KBM-7 (cell line): ENCODE measurements around the gene SCAI.
"Not testable (repeated sequence)": the region's sequence is repeated elsewhere in the genome, so short reads cannot be mapped to it uniquely, and the experiment has no call there.

Experiments
- DNase-seq: peaks from one replicate; pipeline ENCODE4 v3.0.0-alpha.2; 2015
- in situ Hi-C: fragments of 300-500 bp; cut with MboI; formaldehyde crosslinking; loops from 2 replicates; pipeline ENCODE4 v1.14.3; 2020; ENCODE audit warnings: low sequenced_read_pairs, low pct_unique_long_range_greater_than_20kb, mixed read lengths

SCAI gene

DNA sequence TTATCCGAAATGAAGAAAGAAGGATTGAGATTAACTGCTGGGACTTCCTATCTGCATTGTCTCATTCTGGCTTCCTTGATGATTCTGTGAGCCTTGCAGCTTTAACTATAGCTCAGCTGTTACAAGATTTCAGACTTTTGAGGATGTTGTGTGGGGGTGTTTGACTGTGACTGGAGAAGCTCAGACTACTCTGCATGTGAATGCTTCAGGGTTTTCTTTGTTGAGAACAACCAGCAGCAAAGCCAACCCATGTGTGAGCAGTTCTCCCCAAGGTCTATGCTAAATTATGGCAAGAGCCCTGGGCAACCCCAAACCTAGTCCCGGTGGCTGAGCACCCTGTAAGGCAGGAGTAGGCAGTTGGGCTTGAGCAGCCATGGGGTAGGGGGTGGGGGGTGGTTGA lies 8.4 kb upstream of the SCAI start:
- no peak for DNase-seq
- in situ Hi-C loops = no loop called here

DNA sequence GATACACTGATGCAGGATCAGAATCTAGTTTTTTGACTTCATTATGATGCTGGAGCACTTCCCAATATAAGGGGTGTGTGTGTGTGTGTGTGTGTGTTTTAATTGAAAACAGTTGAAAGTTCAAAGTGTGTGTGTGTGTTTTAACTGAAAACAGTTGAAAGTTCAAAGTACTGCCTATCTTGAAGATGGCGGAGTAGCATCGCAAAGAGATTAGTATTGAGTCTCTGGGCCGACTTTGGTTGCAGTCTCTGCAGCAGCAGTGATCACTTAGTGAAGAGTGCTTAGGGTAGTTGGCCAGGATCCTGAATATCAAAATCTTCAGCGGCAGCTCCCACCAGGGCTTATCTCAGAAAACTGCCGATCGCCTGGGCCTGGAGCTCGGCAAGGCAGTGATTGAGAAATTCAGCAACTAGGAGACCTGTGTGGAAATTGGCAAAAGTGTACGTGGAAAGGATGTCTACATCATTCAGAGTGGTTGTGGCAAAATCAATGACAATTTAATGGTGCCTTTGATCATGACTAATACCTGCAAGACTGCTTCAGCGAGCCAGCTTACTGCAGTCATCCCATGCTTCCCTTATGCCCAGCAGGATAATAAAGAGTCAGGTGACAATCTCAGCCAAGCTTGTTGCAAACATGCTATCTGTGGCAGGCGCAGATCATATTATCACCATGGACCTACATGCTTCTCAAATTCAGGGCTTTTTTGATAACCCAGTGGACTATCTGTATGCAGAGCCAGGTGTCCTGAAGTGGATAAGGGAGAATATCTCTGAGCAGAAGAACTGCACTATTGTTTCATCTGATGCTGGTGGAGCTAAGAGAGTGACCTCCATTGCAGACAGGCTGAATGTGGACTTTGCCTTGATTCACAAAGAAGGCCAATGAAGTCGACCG lies 7.3 kb upstream of the SCAI start:
- no peak for DNase-seq
- in situ Hi-C loops = no loop called here

DNA sequence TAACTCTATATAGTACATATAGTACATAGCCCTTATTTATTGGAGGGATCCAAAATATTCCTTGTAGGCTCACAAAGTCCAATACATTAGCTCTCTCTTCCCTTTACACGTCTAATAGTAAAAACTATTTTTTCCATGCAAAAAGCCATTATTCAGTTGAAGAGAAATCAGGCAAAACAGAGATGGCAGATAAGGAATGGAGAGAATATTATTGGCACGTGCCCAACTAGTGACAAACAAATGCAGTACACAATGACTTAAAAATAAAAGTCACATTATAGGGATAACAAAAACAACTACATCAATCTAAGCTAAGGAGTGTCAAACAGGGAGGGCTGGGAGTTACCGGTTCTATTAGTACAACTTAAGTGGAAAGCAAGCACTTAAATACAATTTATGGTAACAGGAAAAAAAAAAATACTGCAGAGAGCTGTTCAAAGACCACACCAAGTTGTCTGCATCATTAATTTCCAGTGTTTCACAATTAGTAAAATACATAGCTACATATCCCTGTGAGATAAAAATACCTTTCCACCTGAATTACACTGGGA lies 4.1 kb upstream of the SCAI start:
- DNase-seq = no peak
- in situ Hi-C loops = no loop called here

DNA sequence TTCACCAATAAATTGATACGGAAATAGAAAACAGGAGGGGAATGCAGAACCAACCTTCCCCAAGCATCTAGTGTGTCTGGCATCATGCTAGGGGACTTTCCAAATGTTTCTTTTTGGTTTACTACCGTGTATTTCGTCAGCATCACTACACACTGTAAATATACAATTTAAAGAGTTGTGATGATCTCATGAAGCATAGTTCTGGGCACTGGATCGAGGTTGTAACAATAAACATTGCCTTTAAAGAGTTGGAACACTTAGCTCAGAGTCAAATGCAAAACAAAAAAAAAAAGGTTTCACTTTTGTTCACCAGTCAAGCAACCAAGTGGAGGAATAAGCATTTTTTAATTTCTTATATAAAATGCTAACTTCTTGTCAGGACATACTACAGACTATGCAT lies 2.9 kb upstream of the SCAI start:
- DNase-seq = no peak
- in situ Hi-C loops = no loop called here

DNA sequence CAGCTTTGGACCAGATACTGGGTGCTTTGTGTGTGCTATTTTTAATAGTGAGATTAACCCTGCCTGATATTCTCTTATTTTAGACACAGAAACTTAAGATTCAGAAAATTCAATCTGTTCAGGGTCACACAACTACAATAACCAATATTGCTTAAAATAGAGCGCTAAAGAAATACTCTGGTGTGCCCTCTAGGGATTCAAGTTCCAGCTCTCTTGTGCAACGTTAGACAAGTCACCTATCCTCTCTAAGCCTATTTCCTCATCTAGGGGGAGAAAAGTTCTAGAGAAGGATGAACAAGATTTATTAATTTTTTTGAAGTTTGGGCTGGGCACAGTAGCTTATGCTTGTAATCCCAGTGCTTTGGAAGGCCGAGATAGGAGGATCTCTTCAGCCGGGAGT lies 2.1 kb upstream of the SCAI start:
- in situ Hi-C loops = no loop called here
- no peak for DNase-seq

DNA sequence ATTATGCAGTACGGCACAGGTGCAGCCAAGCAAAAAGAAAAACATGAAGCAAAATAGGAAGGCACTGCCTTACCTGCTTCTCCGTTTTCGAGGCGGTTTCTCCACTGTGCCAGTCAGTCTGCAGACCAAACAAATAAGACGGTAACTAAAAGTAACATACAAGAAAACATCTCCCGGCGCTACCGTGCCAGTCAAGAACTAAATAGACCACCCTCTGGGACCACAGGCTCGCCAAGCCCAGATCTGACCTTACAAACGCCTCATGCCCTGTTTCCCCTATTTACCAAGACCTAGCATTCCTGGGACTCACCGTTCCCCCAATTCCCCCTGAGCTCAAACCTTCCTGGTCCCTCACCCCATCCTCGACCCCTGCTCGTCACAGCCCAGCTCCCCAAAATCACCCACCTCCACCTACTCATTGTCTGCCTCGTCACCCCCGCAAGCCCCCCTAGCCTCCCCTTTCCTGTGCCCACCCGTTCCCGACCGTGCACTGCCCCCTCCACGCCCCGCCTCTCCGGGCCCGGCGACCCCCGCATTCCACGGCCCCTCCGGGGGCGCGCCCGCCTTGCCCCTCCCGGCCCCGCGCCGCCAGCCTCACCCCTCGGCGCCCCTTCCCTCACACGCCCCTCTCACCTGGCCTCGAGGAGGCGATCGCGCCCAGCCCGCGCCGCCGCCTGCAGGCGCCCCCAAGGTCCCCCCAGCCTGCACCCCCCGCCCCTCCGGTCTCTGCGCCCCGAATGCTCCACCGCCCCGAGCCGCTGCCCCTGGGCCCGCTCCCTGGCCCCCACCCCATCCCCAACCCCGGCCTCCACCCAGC lies 560 bp downstream of the SCAI start:
- in situ Hi-C loops = no loop called here
- DNase-seq = no peak

DNA sequence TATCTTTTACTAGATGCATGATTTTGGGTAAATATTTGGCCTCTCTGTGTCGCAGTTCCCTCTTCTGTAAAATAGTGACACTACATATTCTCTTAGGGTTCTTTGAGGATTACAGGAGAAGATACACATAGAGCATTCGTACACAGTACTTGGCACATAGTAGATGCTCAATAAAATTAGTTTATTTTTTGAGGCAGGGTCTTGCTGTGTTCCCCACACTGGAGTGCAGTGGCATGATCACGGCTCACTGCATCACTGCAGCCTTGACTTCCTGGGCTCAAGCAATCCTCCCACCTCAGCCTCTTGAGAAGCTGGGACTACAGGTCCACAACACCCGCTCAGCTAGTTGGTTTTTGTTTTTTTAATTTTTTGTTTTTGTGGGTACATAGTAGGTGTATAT lies 1.6 kb downstream of the SCAI start:
- in situ Hi-C loops = no loop called here
- DNase-seq = no peak

DNA sequence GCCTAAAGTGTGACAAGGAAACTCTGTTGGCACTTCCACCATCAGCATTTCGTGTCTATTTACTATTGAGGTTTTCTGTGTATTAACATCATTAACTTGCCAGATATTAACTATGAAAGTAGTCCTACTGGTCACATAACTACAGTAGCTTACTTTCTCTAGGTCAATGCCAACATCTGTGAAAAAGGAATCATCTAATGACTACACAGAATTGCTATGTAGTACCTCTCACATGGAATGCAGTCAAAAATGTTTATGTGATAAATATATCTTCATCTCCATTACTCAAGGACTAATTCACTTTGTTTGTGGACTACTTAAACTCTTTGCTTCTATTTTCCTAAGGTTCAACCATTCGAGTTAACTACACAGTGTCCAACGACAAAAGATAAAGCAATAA lies 2.1 kb downstream of the SCAI start:
- in situ Hi-C loops = no loop called here
- DNase-seq = no peak

DNA sequence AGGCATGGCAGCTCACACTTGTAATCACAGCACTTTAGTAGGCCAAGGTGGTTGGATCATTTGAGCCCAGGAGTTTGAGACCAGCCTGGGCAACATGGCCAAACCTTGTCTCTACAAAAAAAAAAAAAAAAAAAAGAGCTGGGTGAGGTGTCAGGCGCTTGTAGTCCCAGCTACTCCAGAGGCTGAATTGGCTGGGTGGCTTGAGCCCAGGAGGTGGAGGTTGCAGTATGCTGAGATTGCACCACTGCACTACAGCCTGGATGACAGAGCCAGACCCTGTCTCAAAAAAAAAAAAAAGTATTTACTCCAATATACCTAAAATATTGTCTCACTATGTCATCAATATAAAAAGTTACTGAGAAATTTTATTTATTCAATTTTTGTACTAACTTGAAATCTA lies 2.8 kb downstream of the SCAI start:
- no peak for DNase-seq
- in situ Hi-C loops = no loop called here

DNA sequence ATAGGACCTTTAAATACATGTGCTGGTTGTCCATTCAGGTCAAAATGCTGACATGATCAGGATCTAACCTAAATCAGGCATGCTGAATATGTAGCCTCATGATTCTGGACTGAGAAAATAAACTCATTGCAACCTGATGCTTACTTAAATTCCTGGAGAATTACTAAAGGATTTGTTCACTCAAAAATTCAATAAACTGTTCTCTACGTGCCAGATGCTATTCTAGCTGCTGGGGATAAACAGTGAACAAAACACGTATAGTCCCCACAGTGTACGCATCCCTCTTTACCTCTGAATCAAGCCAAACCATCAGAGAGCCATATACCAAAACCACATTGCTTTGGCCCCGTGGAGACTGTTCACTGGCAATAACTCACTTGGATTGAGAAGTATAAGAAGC lies 6.1 kb downstream of the SCAI start:
- no peak for DNase-seq
- in situ Hi-C loops = no loop called here

DNA sequence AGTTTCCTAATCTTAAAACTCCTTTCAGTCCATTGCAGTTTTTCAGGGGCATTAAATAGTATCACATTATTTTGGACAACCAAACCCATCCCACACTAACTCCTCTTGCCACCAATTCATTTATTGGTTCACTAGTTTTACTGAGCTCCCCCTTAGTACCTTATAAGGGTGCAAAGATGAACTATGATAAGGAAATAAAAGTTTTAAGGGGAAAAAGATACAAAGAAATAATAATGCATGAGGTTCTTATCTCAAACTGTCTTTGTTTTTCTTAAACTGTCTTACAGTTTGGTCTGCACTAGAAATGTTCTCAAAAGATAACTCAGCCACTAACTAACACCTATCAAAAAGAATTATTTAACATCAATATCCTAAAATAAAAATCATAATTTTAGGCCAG lies 8.4 kb downstream of the SCAI start:
- in situ Hi-C loops = no loop called here
- DNase-seq = no peak

DNA sequence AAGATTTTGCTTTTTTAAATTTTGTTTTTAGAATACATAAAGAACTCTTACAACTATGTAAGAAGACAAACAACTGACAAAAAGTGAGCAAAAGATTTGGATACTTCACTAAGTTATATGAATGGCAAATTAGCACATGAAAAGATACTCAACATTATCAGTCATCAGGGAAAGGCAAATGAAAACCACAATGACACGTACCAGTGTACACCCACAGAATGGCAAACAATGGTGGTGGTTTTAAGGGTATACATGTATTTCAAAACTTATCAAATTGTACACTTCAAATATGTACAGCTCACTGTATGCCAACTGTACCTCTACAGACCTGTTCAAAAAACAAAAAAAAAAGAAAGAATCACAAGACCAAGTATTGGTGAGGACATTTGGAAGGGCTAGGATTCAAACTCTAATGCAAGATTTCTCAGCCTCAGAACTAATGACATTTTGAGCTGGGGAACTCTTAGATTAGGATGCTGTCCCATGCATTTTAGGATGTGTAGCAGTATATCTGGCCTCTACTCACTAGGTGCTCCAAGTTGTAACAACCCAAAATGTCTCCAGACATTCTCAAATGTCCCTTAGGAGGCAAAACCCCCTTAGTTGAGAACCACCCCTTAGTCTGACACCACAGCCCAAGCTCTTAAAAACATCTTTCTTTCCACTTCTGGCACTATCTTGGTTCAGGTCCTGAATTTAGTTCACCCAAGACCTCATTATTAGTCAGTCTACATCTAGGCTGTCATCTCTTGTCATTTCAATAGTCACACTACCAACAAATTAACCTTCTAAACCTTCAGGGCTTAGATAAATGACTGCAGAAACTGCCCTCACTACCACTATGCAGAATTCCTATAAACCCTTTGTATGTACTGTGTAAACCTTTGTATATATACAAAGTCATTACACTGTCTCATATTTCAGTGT lies 9.7 kb downstream of the SCAI start:
- DNase-seq = no peak
- in situ Hi-C loops = no loop called here

DNA sequence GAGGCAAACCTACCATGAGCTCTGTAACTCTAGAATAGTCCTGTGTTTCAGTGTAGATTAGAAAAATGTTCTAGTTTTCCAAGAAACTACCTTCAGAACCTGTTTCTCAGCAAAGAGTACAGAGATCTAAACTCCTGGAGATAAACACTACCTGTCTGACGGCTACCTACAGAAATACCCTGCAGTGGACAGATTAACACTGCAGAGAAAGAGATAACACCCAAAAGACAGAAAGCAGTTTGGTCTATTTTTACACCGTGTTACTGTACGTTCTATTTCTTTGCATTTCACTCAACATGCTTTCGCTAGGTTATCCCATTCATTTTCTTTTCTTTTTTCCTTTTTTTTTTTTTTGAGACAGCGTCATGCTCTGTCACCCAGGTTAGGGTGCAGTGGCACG lies 11.6 kb downstream of the SCAI start:
- in situ Hi-C loops = no loop called here
- no peak for DNase-seq

DNA sequence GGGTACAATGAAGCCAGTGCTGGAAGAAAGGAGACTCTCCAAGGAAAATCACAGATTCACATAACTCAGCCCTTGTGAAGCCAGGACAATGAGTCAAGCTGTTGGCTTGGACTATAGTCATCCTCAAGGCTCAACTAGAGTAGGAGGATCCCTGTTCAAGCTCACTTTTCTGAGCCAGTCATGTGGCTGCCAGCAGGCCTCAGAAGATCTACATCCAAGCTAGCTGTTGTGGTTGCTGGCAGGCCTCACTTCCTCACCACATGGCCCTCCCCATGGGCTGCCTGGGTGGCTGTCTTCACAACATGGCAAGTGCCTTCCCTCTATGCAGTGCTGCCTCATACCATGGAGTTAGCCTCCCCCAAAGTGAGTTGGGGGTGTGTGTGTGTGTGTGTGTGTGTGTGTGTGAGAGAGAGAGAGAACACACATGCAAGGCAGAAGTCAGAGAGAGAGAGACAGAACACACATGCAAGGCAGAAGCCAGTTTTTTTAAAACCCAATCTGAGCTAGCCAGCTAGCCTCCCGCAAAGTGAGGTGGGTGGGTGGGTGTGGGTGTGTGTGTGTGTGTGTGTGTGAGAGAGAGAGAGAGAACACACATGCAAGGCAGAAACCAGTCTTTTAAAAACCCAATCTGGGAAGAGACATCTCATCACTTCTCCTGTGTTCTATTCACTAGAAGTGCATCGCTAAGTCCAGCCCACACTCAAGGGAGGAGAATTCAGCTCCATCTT lies 17.1 kb downstream of the SCAI start:
- peak; percentile 91 for DNase-seq
- in situ Hi-C loops = no loop called here

DNA sequence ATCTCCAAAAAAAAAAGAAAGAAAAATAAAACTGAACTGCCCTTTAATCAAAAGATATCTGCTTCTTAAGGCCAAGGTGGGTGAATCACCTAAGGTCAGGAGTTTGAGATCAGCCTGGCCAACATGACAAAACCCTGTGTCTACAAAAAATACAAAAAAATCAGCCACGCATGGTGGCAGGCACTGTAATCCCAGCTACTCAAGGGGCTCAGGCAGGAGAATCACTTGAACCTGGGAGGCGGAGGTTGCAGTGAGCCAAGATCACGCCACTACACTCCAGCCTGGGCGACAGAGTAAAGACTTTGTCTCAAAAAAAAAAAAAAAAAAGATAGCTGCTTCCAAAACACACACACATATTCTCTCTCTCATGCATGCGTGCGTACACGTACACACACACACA lies 17.8 kb downstream of the SCAI start:
- DNase-seq = no peak
- in situ Hi-C loops = no loop called here

DNA sequence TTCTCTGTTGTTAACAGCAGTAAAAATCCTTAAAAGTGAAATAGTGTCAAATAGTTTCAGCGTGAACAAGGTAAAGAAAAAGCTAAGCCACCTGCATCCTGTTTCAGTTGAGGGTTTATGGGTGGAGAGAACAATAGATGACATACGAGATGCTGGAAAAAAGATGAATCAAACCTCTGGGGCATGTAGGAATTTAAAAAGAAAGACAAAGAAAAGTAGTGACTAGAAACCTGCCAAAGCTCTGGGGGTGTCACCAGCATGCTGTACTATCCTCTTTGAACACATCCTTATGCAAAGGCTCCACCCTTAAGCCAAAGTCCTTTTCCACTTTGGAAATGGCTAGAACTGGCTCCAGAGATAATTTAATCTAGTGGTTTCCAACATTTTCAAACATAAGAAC lies 22.2 kb downstream of the SCAI start:
- DNase-seq = no peak
- in situ Hi-C loops = no loop called here

DNA sequence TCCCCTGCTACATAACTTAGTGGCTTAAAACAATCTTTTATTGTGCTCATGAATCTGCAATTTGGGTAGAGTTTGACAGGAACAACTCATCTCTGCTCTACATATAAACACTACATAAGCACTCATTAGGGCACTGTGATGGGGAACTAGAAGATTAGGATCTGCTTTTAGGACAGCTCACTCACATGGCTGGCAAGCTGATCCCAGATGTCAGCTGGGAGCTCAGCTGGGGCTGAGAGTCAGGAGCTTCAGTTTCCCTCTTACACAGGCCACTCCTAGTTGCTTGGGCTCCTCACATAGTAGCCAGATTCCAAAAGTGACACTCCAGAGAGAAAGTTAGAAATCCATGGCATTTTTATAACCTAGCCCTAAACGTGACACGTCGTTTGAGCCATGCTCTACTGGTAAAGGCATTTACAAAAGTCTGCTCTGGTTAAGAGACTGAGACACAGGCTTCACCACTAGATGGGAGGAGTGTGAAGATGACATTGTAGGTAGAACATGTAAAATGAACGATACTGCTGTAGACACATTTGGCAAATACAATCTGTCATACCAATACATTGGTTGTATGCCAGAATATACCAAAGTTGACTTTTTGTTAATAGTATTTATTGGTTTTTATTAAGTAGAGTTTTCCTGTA lies 23.6 kb downstream of the SCAI start:
- DNase-seq = peak; percentile 27
- in situ Hi-C loops = no loop called here

DNA sequence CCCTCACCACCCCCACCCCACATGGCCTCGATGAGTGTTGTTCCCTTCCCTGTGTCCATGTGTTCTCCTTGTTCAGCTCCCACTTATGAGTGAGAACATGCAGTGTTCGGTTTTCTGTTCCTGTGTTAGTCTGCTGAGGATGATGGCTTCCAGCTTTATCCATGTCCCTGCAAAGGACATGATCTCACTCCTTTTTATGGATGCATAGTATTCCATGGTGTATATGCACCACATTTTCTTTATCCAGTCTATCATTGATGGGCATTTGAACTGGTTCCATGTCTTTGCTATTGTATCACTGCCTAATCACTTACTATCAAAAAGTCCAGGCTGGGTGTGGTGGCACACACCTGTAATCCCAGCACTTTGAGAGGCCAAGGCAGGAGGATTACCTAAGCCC lies 24.6 kb downstream of the SCAI start:
- DNase-seq, in situ Hi-C loops: not testable (repeated sequence)
